IPS-NIHi11 (cell line): Measurements from ENCODE around the gene AMBRA1.

Source experiments
- DNase-seq: peaks from one replicate; pipeline ENCODE4 v3.0.0; 2012; ENCODE audit warnings: mixed read lengths, low spot score

AMBRA1 gene

GRCh38 chr11:46367244-46367915 is 226.4 kb downstream of the AMBRA1 start:
- DNase-seq, result peak; percentile 79

- DNase-seq, result no peak
Observed at GRCh38 chr11:46366661-46367161, 227.1 kb downstream of the AMBRA1 start.

GRCh38 chr11:46366260-46366659 is 227.6 kb downstream of the AMBRA1 start:
- DNase-seq, result no peak

GRCh38 chr11:46364791-46365190 is 229.0 kb downstream of the AMBRA1 start:
- no peak for DNase-seq

GRCh38 chr11:46364056-46364455 is 229.8 kb downstream of the AMBRA1 start:
- no peak for DNase-seq

GRCh38 chr11:46363455-46364005 is 230.3 kb downstream of the AMBRA1 start:
- no peak for DNase-seq

GRCh38 chr11:46363031-46363407 is 230.8 kb downstream of the AMBRA1 start:
- peak; percentile 60 for DNase-seq

- no peak for DNase-seq
Observed at GRCh38 chr11:46362156-46363030, 231.4 kb downstream of the AMBRA1 start.

- DNase-seq, result peak; percentile 54
Observed at GRCh38 chr11:46361283-46362155, 232.3 kb downstream of the AMBRA1 start.

- DNase-seq, result no peak
Observed at GRCh38 chr11:46360878-46361277, 232.9 kb downstream of the AMBRA1 start.

GRCh38 chr11:46359953-46360352 is 233.9 kb downstream of the AMBRA1 start:
- DNase-seq, result no peak

GRCh38 chr11:46357483-46357936 is 236.3 kb downstream of the AMBRA1 start:
- no peak for DNase-seq

- no peak for DNase-seq
Observed at GRCh38 chr11:46356924-46357482, 236.8 kb downstream of the AMBRA1 start.

GRCh38 chr11:46353698-46354097 is 240.1 kb downstream of the AMBRA1 start:
- no peak for DNase-seq

GRCh38 chr11:46352063-46352841 is 241.6 kb downstream of the AMBRA1 start:
- DNase-seq, result peak; percentile 80

GRCh38 chr11:46351606-46352005 is 242.2 kb downstream of the AMBRA1 start:
- no peak for DNase-seq

- DNase-seq, result no peak
Observed at GRCh38 chr11:46351148-46351547, 242.7 kb downstream of the AMBRA1 start.

- DNase-seq, result no peak
Observed at GRCh38 chr11:46350695-46351094, 243.1 kb downstream of the AMBRA1 start.

GRCh38 chr11:46348566-46349401 is 245.0 kb downstream of the AMBRA1 start:
- DNase-seq, result no peak
